Adrenal gland (tissue), 12 donors: Measurements from ENCODE around the gene TBATA. TPM values are rescaled to one million over a fixed set of nuclear protein-coding genes. Genes with fewer than 3 reads are reported as not detected.

Source experiments
- DNase-seq, 7 donors: peaks; one replicate each; pipeline ENCODE4 v3.0.0-alpha.2; 2019 to 2020
- H3K27ac ChIP-seq, 5 donors: fragments of 200-600 bp; sonication (generic) in 4 of 5; 1 replicate in 3 of 5; 2 replicates in 2 of 5; pipeline versions ENCODE4 v1.5.1 to v1.8.0; 2016 to 2020; ENCODE audit warnings: mild to moderate bottlenecking in 1 of 5
- H3K27me3 ChIP-seq: fragments of 200-600 bp; 2 replicates; pipeline ENCODE4 v1.8.0; 2021
- H3K36me3 ChIP-seq, 2 donors: fragments of 200-600 bp; replicated peaks in 1 of 2; 1 replicate in 1 of 2; 2 replicates in 1 of 2; pipeline versions ENCODE4 v1.5.1 to v1.8.0; 2018 to 2022
- H3K4me1 ChIP-seq, 2 donors: fragments of 200-600 bp; replicated peaks in 1 of 2; 1 replicate in 1 of 2; 2 replicates in 1 of 2; pipeline versions ENCODE4 v1.5.1 to v1.8.0; 2018 to 2021
- H3K4me3 ChIP-seq, 4 donors: fragments of 200-600 bp; sonication (generic) in 3 of 4; one replicate each; pipeline ENCODE4 v1.5.1; 2016 to 2018
- H3K9me3 ChIP-seq, 3 donors: fragments of 200-600 bp; sonication (generic) in 1 of 3; replicated peaks in 1 of 3; 1 replicate in 2 of 3; 2 replicates in 1 of 3; pipeline versions ENCODE4 v1.5.1 to v1.8.0; 2016 to 2021
- POLR2A ChIP-seq, 2 donors: fragments of 450-650 bp; IDR thresholded peaks; one replicate each; pipeline ENCODE4 v1.6.1; 2017; ENCODE audit warnings: antibody characterized with exemption in 2 of 2, mild to moderate bottlenecking in 2 of 2, moderate library complexity in 1 of 2
- WGBS, 4 donors: extraction: QIAGEN DNeasy Blood & Tissue Kit in 2 of 4; methylation state at CpG; one replicate each; pipeline versions ENCODE4 v1.1.5 to v1.1.7; 2013 to 2017; 5-methylcytosine and 5-hydroxymethylcytosine counted together
- intact Hi-C, 2 donors: fragments of 100-400 bp; cut with DNase I; formaldehyde crosslinking; loops; one replicate each; pipeline versions ENCODE4 v1.14.1 to v1.15.0; 2022 to 2023
- polyA plus RNA-seq, 3 donors: library from polyadenylated mRNA; stranded (reverse); fragments of 200-250 nt in 2 of 3; fragments of 350-450 nt in 1 of 3; fragmentation: Illumina TruSeq in 1 of 3; extraction: RNeasy Lipid Tissue Mini Kit (QIAGEN cat#74804) in 1 of 3; gene quantifications; one replicate each; pipeline ENCODE4 v1.2.3, GENCODE V29; 2013 to 2014
- total RNA-seq, 9 donors: library from RNA; depleted of rRNA in 4 of 9; stranded (reverse); fragments of >200 nt in 4 of 9; fragments of 120-200 nt in 1 of 9; fragmentation: NEBNext Ultra II Directional in 1 of 9; extraction: Animal tissue kit (Norgen Biotek cat#: 25700) in 1 of 9; gene quantifications; one replicate each; pipeline versions ENCODE4 v1.1.0 to v1.2.4, GENCODE V29; 2013 to 2023
- TF ChIP-seq, protein P1 (sequence below), 6 experiments: fragments of 450-650 bp in 4 of 6; fragments of 200-600 bp in 2 of 6; sonication (generic) in 1 of 6; IDR thresholded peaks; 1 replicate in 5 of 6; 2 replicates in 1 of 6; pipeline versions ENCODE4 v1.5.1 to v1.8.0; 2016 to 2021; ENCODE audit warnings: antibody characterized with exemption in 6 of 6, mild to moderate bottlenecking in 2 of 6, moderate library complexity in 1 of 6
- donor health status: healthy with polysubstance abuse.
- donor health status: Bipolar disorder and iron deficiency.
- donor health status: DM: yes; HTN: yes; CAD: no.
- donor health status: DM: no; HTN: no; CAD: no.
- donor health status: DM: no; HTN: no; CAD: no.
- donor health status: DM: yes; HTN: yes; CAD: no.

The TBATA gene
- total and polyA plus RNA-seq, 12 donors: 0.17 TPM; not detected in 11

GRCh38 chr10:70757856-70758255, 27.3 kb downstream of the TBATA start:
- Histone ChIP-seq H3K9me3 (no peaks in the 10 kb centered on the region), H3K4me1 (no peaks in the 10 kb centered on the region), H3K4me3 (no peak overlapping the region), H3K36me3 (no peaks in the 10 kb centered on the region), H3K27ac (no peak overlapping the region), H3K27me3 (no peaks in the 10 kb centered on the region)
- WGBS, 4 donors: 83 to 90% (median 87%) methylated on average over 10 to 13 of the region's 13 CpGs
- intact Hi-C loops: loop anchor here (5.0 to 10.0 kb wide), 2 partner anchors 201 to 283 kb away; partner anchors contain the start of gene PALD1 (in 1 of the 2)
- no peak for DNase-seq
- TF ChIP-seq, protein P1, sequence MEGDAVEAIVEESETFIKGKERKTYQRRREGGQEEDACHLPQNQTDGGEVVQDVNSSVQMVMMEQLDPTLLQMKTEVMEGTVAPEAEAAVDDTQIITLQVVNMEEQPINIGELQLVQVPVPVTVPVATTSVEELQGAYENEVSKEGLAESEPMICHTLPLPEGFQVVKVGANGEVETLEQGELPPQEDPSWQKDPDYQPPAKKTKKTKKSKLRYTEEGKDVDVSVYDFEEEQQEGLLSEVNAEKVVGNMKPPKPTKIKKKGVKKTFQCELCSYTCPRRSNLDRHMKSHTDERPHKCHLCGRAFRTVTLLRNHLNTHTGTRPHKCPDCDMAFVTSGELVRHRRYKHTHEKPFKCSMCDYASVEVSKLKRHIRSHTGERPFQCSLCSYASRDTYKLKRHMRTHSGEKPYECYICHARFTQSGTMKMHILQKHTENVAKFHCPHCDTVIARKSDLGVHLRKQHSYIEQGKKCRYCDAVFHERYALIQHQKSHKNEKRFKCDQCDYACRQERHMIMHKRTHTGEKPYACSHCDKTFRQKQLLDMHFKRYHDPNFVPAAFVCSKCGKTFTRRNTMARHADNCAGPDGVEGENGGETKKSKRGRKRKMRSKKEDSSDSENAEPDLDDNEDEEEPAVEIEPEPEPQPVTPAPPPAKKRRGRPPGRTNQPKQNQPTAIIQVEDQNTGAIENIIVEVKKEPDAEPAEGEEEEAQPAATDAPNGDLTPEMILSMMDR (IDR thresholded peaks at IDR 0.05): no peak
- TF ChIP-seq POLR2A (IDR thresholded peaks at IDR 0.05): no peak

GRCh38 chr10:70756700-70757360, 28.3 kb downstream of the TBATA start:
- DNase-seq: no peak
- WGBS, 4 donors: 79 to 83% (median 82%) methylated on average over 7 to 8 of the region's 8 CpGs
- H3K27ac ChIP-seq: no peak overlapping the region
- H3K36me3 ChIP-seq: no peaks in the 10 kb centered on the region
- no peaks in the 10 kb centered on the region for H3K27me3 ChIP-seq
- TF ChIP-seq, protein P1 (IDR thresholded peaks at IDR 0.05): no peak
- no peak for TF ChIP-seq POLR2A (IDR thresholded peaks at IDR 0.05)
- intact Hi-C loops: loop anchor here (5.0 to 10.0 kb wide), 2 partner anchors 200 to 282 kb away; partner anchors contain the start of gene PALD1 (in 1 of the 2)
- H3K9me3 ChIP-seq: no peaks in the 10 kb centered on the region
- no peaks in the 10 kb centered on the region for H3K4me1 ChIP-seq
- no peak overlapping the region for H3K4me3 ChIP-seq

DNA sequence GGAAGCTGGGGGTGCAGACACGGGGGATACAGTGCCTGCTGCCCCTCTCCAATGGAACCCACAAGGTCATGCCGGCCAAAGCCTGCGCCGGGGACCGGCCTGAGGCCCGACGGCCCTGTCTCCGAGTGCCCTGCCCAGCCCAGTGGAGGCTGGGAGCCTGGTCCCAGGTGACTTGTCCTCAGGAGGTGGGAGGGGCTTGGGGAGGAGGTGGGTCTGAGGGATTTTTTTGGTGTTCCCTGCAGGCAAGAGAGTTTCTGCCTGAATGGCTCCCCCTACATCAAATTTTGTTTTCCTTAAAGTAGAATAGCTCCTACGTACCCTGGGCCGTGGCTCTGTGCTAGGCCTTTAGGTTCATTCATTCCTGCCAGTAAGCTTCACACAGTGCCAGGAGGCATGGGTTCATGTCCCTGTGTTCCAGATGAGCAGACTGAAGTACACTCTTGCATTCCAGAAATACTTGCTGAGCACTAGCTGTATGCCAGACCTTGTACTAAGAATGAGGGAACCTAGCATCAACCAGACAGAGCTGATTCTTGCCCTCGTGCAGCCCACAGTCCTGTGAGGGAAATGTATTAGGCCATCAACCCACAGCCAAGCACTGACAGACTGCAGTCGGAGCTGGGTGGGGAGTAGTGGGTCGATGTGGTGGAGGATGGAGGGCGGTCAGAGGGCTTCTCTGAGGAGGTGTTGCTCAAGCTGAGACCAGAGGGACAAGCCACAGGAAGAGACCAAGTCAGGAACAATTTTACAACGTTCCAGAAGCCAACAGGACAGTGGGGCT, 31.1 kb downstream of the TBATA start:
- Histone ChIP-seq H3K4me3 (no peak overlapping the region), H3K27ac (peak overlapping the region in 1 of 5 donors; percentile 6), H3K36me3 (no peaks in the 10 kb centered on the region), H3K9me3 (no peaks in the 10 kb centered on the region), H3K27me3 (no peaks in the 10 kb centered on the region), H3K4me1 (no peaks in the 10 kb centered on the region)
- 74 to 80% (median 76%) methylated on average over 13 to 15 of the region's 15 CpGs for WGBS, 4 donors
- TF ChIP-seq, protein P1 (IDR thresholded peaks at IDR 0.05): no peak
- DNase-seq: no peak
- intact Hi-C loops: loop anchor here in 1 of 2 donors (10.0 kb wide), 1 partner anchor 279 kb away; the partner anchor contains the start of gene PALD1

GRCh38 chr10:70753026-70753663, 32.0 kb downstream of the TBATA start:
- no peak for DNase-seq
- intact Hi-C loops: loop anchor here in 1 of 2 donors (10.0 kb wide), 1 partner anchor 278 kb away; the partner anchor contains the start of gene PALD1
- no peak for TF ChIP-seq POLR2A (IDR thresholded peaks at IDR 0.05)
- TF ChIP-seq, protein P1 (IDR thresholded peaks at IDR 0.05): no peak
- Histone ChIP-seq H3K9me3 (no peaks in the 10 kb centered on the region), H3K27me3 (no peaks in the 10 kb centered on the region), H3K4me1 (no peaks in the 10 kb centered on the region), H3K36me3 (no peaks in the 10 kb centered on the region), H3K4me3 (no peak overlapping the region), H3K27ac (no peak overlapping the region)
- 83 to 90% (median 89%) methylated on average over 9 to 10 of the region's 10 CpGs for WGBS, 4 donors
